Activated CD4-positive, CD25-positive, alpha-beta regulatory T cell (primary cell): ENCODE measurements around the gene MSI2.

Experiments used
- DNase-seq, 4 experiments: peaks; one replicate each; lab custom pipeline; 2025; lab: John Stamatoyannopoulos, UW

Gene MSI2

GRCh38 chr17:57578608-57579225 is 322.4 kb downstream of the MSI2 start:
- no peak for DNase-seq

DNA sequence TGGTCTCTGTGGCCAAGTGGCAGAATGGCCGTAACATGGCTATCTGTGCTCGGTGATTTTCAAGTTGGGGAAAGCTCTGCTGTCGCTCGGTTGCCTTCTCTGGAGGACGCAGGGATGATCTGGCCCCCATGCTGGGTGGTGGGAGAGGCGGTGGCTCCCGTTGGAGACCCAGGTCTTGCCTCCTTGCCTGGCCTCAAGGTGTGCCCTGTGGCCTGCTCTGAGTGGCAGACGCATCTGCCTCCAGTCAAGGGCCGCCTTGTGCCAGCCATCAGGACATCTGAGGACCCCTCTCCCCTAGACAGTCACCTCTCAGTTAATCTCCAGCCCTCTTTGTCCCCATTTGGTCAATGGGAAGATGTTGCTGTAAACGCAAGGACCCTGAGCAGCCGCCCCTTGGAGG is 322.9 kb downstream of the MSI2 start:
- no peak for DNase-seq

DNA sequence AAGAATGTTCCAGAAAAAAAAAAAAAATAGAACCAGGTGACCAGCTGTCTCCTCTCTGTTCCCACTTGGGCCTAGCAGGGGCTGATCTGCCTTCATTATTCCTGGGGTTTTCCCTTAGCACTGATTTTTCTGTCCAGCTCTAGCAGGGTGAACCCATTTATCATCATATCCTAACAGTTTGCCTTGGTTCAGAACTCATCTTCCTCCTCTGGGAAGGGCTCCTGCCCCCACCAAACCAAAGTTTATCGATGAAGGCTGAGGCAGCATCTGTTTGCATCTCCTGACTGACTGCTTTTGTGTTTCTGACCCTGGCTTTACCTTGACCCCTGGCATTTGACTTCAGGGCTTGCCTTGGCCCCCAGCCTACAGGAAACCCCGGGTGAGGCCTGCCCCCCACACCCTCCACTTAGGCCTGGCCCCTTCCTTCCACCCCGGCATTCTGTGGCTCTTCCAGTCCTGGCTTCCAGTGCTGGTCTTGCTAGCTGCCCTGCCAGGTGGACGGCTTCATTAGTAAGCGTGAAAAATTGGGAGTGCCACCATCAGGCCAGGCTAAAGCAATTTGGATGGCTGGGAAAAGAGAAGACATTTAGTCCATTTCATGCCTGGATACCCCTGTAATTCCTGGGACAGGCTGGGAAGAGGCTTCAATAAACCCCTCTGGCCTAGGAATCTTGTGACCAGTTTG is 323.9 kb downstream of the MSI2 start:
- no peak for DNase-seq

GRCh38 chr17:57582881-57583756 is 326.8 kb downstream of the MSI2 start:
- no peak for DNase-seq

GRCh38 chr17:57584050-57584551 is 327.8 kb downstream of the MSI2 start:
- no peak for DNase-seq

GRCh38 chr17:57585341-57586195 is 329.2 kb downstream of the MSI2 start:
- DNase-seq = no peak

- no peak for DNase-seq
These were observed 329.9 kb downstream of the MSI2 start for GRCh38 chr17:57586196-57586740.

GRCh38 chr17:57586742-57587141 is 330.4 kb downstream of the MSI2 start:
- no peak for DNase-seq

GRCh38 chr17:57587193-57587969 is 331.1 kb downstream of the MSI2 start:
- DNase-seq = no peak

DNA sequence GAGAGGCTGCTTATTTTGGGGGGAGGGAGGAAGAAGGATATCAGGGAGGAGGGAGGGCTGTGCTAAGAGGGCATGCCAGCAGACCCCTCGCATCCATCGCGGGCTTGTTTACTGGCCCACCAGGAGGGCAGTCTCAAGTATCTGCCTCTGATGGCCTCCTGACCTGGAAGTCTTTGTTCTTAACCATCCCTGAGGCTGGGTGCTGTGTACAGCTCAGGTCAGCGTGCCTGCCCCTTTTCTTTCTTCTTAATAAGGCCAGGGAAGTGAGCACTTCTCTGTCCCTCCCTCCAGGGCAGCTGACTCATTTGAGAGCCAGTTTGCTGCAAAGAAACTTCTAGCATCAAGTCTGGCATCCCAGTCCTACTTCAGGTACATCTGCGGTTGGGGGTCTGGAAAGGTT is 331.8 kb downstream of the MSI2 start:
- no peak for DNase-seq

- DNase-seq = no peak
These were observed 333.1 kb downstream of the MSI2 start for GRCh38 chr17:57589151-57590034.

GRCh38 chr17:57593739-57594462 is 337.6 kb downstream of the MSI2 start:
- no peak for DNase-seq

- DNase-seq = no peak
These were observed 338.4 kb downstream of the MSI2 start for GRCh38 chr17:57594767-57595166.

DNA sequence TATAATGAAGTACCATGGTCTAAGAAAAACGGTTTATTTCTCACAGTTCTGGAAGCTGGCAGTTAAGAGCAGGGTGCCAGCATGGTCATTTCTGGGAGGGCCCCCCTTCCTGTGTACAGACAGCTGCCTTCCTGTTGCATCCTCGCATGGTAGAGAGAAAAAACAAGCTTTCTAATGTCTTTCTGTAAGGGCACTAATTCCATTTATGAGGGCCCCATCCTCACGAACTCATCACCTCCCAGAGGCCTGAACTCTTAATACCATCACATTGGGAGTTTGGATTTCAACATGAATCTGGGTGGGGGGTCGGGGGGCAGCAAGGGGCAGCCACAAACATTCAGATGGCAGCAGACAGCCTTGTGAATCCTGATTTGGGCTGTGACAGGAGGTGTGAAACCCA is 339.1 kb downstream of the MSI2 start:
- no peak for DNase-seq

- DNase-seq = no peak
These were observed 339.8 kb downstream of the MSI2 start for GRCh38 chr17:57595947-57596695.

DNA sequence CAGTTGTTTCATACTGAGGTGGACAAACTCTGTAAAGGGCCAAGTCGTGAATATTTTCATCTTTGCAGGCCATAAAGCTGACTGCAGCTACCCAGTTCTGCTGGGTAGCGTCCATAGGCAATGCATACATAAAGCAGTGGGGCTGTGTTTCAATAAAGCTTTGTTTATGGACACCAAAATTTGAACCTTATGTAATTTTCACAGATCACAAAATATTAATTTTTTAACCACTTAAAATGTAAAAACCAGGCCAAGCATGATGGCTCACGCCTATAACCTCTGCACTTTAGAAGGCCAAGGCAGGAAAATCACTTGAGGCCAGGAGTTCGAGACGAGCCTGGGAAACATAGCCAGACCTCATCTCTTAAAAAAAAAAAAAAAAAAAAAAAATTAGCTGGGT is 340.8 kb downstream of the MSI2 start:
- DNase-seq = no peak

DNA sequence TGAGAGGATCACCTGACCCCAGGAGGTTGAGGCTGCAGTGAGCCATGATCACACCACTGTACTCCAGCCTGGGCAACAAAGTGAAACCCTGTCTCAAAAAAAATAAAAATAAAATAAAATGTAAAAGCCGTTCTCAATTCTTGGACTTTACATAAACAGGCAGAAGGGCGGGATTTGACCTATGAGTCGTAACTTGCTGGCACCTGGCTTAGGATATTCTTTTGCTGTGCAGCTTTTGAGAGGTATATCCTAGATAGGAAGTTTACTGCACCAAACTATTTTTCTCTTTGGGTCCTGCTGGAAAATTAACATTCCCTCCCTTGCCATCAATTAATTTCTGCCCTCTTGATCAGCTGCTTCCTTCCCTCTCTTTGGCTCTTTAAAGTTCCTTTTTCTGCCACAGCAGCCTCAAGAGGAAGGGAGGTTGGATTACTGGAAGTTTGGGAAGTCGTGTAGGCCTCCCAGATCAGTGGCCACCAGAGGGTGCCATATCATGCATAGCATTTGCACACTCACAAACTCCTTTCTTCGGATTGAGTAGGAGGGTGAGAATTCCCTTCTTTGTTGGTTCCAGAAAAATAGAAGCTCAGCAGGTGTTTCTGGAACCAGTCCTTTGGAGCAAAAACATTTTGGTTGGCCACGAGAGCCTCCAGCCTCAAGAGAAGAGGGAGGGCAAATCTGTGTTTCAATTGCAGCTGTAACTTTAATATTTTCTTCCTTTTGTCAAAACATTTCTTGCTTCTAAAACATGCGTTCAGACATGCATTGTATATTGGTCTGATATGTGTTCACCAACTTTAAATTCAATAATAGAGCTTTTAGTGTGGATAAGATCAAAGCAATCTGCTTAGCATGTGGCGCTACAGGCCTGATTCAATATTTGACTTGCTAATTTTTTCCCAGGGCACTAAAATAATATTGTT is 341.5 kb downstream of the MSI2 start:
- no peak for DNase-seq
